HepG2 (cell line): ENCODE measurements around the gene RPS6KB1. TPM values are rescaled to one million over a fixed set of nuclear protein-coding genes. Genes with fewer than 3 reads are reported as not detected.

Experiments used
- CREM ChIP-seq, 2 experiments: sonication (generic) in 1 of 2; formaldehyde crosslinking in 1 of 2; IDR thresholded peaks; 2 replicates each; pipeline versions ENCODE4 v1.4.0 to v1.6.1; 2016 to 2020; ENCODE audit warnings: antibody characterized with exemption in 1 of 2, mild to moderate bottlenecking in 1 of 2, missing genetic modification reagents in 1 of 2
- ELF3 ChIP-seq: IDR thresholded peaks from 2 replicates; pipeline ENCODE4 v1.6.1; 2016; ENCODE audit warnings: missing genetic modification reagents, missing compliant biosample characterization
- FOXO1 ChIP-seq: sonication (generic); formaldehyde crosslinking; IDR thresholded peaks from 2 replicates; pipeline ENCODE4 v1.4.0; 2020; ENCODE audit warnings: missing genetic modification reagents
- MED1 ChIP-seq: sonication (generic); formaldehyde crosslinking; IDR thresholded peaks from 2 replicates; pipeline ENCODE4 v1.4.0; 2020; ENCODE audit warnings: missing genetic modification reagents
- MNT ChIP-seq: fragments of 450-650 bp; IDR thresholded peaks from 2 replicates; pipeline ENCODE4 v1.6.1; 2016
- MXD3 ChIP-seq: IDR thresholded peaks from 2 replicates; pipeline ENCODE4 v1.6.1; 2016; ENCODE audit warnings: mild to moderate bottlenecking, missing biosample characterization, missing genetic modification reagents
- YEATS2 ChIP-seq: sonication (generic); formaldehyde crosslinking; IDR thresholded peaks from 2 replicates; pipeline ENCODE4 v1.4.0; 2020; ENCODE audit warnings: missing genetic modification reagents, borderline replicate concordance
- ZBTB38 ChIP-seq: sonication (generic); formaldehyde crosslinking; IDR thresholded peaks from 2 replicates; pipeline ENCODE4 v1.5.1; 2020; ENCODE audit warnings: mild to moderate bottlenecking, missing genetic modification reagents
- ZBTB4 ChIP-seq: sonication (generic); formaldehyde crosslinking; IDR thresholded peaks from 2 replicates; pipeline ENCODE4 v1.4.0; 2020; ENCODE audit warnings: missing genetic modification reagents, mild to moderate bottlenecking, borderline replicate concordance
- ZFP37 ChIP-seq: sonication (generic); formaldehyde crosslinking; IDR thresholded peaks from 2 replicates; pipeline ENCODE4 v1.4.0; 2020; ENCODE audit warnings: missing genetic modification reagents, borderline replicate concordance
- ZNF263 ChIP-seq: sonication (generic); formaldehyde crosslinking; IDR thresholded peaks from 2 replicates; pipeline ENCODE4 v1.4.0; 2020; ENCODE audit warnings: missing genetic modification reagents
- ZNF574 ChIP-seq: sonication (generic); formaldehyde crosslinking; IDR thresholded peaks from 2 replicates; pipeline ENCODE4 v1.4.0; 2020; ENCODE audit warnings: missing genetic modification reagents
- polyA plus RNA-seq, 8 experiments: library from polyadenylated mRNA; depleted of rRNA in 3 of 8; stranded (reverse) in 7 of 8; unstranded in 1 of 8; fragments of >200 nt; fragmentation: Illumina TruSeq in 4 of 8; extraction: Trizol in 4 of 8; gene quantifications; 2 replicates each; pipeline versions ENCODE4 v1.2.1 to v1.2.3, GENCODE V29; 2011 to 2016; ENCODE audit warnings: low read depth in 4 of 8, missing spikeins in 1 of 8, mixed read lengths in 1 of 8; ENCODE audit not compliant: insufficient read depth in 1 of 8
- total RNA-seq, 5 experiments: library from RNA; depleted of rRNA; stranded (reverse); fragments of >200 nt; fragmentation: Illumina TruSeq; extraction: Trizol; gene quantifications; 2 replicates each; pipeline ENCODE4 v1.2.3, GENCODE V29; 2016; ENCODE audit warnings: low read depth in 1 of 5
- TF ChIP-seq, protein P1 (sequence below): sonication (generic); formaldehyde crosslinking; IDR thresholded peaks from 2 replicates; pipeline ENCODE4 v1.4.0; 2020; ENCODE audit warnings: mild to moderate bottlenecking, missing genetic modification reagents
- TF ChIP-seq, protein P2 (sequence below): sonication (generic); formaldehyde crosslinking; IDR thresholded peaks from 2 replicates; pipeline ENCODE4 v1.4.0; 2020; ENCODE audit warnings: missing genetic modification reagents

The RPS6KB1 gene
- total and polyA plus RNA-seq, 2 of the 13 experiments (the other 11 are each of a cell fraction or from before 2014, with no cell fraction given) = 16.5 to 42.2 TPM

DNA sequence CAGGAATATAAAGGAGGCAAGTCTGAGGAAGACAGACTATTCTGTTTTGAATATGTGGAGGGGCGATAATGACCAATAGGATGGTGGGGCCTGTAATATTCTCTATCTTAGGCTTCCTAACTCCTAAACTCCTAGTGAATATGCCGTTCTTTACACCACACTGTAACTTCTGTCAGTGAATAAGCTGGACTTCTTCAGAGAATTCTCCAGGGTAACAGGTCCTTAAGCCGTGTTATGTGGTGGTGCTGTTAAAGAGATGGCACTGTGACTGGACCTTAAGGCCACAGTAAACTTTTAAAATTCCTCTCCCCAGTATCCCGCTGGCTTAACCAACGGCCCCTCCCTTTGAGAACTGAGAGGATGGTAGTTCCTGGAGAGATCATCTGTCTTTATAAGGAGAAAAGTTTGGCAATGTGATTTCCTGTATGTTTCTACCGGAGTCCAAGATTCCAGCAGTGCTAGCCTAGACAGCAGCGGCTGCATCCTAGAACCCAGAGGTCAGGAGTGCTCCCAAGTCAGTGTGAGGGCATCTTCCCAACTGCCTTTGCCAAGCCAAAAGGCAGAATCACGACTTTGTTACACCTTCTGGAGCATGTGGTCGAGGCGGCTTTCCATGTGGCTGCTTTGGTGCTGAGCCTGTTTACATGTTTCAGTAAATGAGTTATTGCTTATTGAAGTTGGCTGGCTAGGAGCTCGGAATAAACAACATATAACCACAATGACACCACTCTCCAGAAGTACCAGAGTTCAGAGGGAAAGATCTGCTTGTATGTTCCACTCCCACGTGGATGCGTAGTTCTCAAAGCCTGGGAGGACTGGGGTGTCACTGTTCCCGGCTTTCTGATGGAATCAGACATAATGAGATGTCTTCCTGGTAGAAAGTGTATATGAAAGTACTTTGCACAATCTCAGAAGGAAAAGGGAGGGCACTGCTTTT lies 41.2 kb upstream of the RPS6KB1 start (continued):
- TF ChIP-seq ZFP37 (CRISPR knock-in tag) = 0 out of 2 replicates have a peak, but pooled peaks have one; percentile 34
- TF ChIP-seq ZBTB4 = peak; percentile 63; the same call in 1 of the 2 replicates
- TF ChIP-seq, protein P1, sequence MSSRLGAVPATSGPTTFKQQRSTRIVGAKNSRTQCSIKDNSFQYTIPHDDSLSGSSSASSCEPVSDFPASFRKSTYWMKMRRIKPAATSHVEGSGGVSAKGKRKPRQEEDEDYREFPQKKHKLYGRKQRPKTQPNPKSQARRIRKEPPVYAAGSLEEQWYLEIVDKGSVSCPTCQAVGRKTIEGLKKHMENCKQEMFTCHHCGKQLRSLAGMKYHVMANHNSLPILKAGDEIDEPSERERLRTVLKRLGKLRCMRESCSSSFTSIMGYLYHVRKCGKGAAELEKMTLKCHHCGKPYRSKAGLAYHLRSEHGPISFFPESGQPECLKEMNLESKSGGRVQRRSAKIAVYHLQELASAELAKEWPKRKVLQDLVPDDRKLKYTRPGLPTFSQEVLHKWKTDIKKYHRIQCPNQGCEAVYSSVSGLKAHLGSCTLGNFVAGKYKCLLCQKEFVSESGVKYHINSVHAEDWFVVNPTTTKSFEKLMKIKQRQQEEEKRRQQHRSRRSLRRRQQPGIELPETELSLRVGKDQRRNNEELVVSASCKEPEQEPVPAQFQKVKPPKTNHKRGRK (CRISPR knock-in tag) = no peak
- 0 out of 2 replicates have a peak, but pooled peaks have one; percentile 34 for TF ChIP-seq MXD3 (CRISPR knock-in tag)
- 0 out of 2 replicates have a peak, but pooled peaks have one; percentile 27 for TF ChIP-seq YEATS2 (CRISPR knock-in tag)
- peak; percentile 74; the same call in 1 of the 2 replicates for TF ChIP-seq ZBTB38 (CRISPR knock-in tag)
- 0 out of 2 replicates have a peak, but pooled peaks have one; percentile 24 for TF ChIP-seq ZNF574 (CRISPR knock-in tag)
- TF ChIP-seq, protein P2, sequence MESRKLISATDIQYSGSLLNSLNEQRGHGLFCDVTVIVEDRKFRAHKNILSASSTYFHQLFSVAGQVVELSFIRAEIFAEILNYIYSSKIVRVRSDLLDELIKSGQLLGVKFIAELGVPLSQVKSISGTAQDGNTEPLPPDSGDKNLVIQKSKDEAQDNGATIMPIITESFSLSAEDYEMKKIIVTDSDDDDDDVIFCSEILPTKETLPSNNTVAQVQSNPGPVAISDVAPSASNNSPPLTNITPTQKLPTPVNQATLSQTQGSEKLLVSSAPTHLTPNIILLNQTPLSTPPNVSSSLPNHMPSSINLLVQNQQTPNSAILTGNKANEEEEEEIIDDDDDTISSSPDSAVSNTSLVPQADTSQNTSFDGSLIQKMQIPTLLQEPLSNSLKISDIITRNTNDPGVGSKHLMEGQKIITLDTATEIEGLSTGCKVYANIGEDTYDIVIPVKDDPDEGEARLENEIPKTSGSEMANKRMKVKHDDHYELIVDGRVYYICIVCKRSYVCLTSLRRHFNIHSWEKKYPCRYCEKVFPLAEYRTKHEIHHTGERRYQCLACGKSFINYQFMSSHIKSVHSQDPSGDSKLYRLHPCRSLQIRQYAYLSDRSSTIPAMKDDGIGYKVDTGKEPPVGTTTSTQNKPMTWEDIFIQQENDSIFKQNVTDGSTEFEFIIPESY (CRISPR knock-in tag) = peak; percentile 64
- TF ChIP-seq FOXO1 = 0 out of 2 replicates have a peak, but pooled peaks have one; percentile 16
- TF ChIP-seq CREM (IDR thresholded peaks at IDR 0.05) = 0 out of 2 replicates have a peak, but pooled peaks have one; percentile 20
- no peak for TF ChIP-seq CREM (CRISPR knock-in tag; IDR thresholded peaks at IDR 0.05)
- TF ChIP-seq MED1 (CRISPR knock-in tag) = peak; percentile 25; the same call in 1 of the 2 replicates
- TF ChIP-seq ZNF263 = peak; percentile 92
- peak; percentile 96 for TF ChIP-seq MNT
- 0 out of 2 replicates have a peak, but pooled peaks have one; percentile 0 for TF ChIP-seq ELF3
